Peyer's patch (tissue), 4 donors: Measurements from ENCODE around the gene C1orf50. TPM values are rescaled to one million over a fixed set of nuclear protein-coding genes. Genes with fewer than 3 reads are reported as not detected.

ENCODE experiments used
- DNase-seq, 3 donors: peaks; one replicate each; pipeline ENCODE4 v3.0.0-alpha.2; 2017 to 2019
- H3K27ac ChIP-seq, 4 donors: fragments of 200-600 bp; sonication (generic); one replicate each; pipeline ENCODE4 v1.5.1; 2016 to 2019
- H3K27me3 ChIP-seq, 2 donors: fragments of 200-600 bp; sonication (generic); one replicate each; pipeline ENCODE4 v1.5.1; 2019
- H3K36me3 ChIP-seq, 3 donors: fragments of 200-600 bp; sonication (generic); one replicate each; pipeline ENCODE4 v1.5.1; 2016 to 2019
- H3K4me1 ChIP-seq, 4 donors: fragments of 200-600 bp; sonication (generic); one replicate each; pipeline ENCODE4 v1.5.1; 2016 to 2019
- H3K4me3 ChIP-seq, 4 donors: fragments of 200-600 bp; sonication (generic); 1 replicate in 3 of 4; 2 replicates in 1 of 4; pipeline ENCODE4 v1.5.1; 2016 to 2019; ENCODE audit warnings: mild to moderate bottlenecking in 1 of 4
- H3K9me3 ChIP-seq, 4 donors: fragments of 200-600 bp; sonication (generic); one replicate each; pipeline ENCODE4 v1.5.1; 2016 to 2019; ENCODE audit warnings: mild to moderate bottlenecking in 1 of 4
- CTCF ChIP-seq, 6 experiments: fragments of 450-650 bp in 4 of 6; fragments of 200-600 bp in 2 of 6; sonication (generic) in 1 of 6; IDR thresholded peaks; one replicate each; pipeline ENCODE4 v1.5.1; 2017 to 2019; ENCODE audit warnings: antibody characterized with exemption in 6 of 6, mild to moderate bottlenecking in 3 of 6, moderate library complexity in 1 of 6
- POLR2A ChIP-seq, 2 donors: fragments of 450-650 bp; IDR thresholded peaks; one replicate each; pipeline ENCODE4 v1.5.1; 2017; ENCODE audit warnings: antibody characterized with exemption in 2 of 2, mild to moderate bottlenecking in 2 of 2, moderate library complexity in 2 of 2
- total RNA-seq, 4 donors: library from RNA; depleted of rRNA; stranded (reverse); fragments of >200 nt; gene quantifications; one replicate each; pipeline ENCODE4 v1.1.0, GENCODE V29; 2016

C1orf50 gene
- total RNA-seq, 4 donors from 2014 or later: 1.7 to 11.6 (median 4.4) TPM

GRCh38 chr1:42822800-42823392 lies 55.8 kb downstream of the C1orf50 start:
- Histone ChIP-seq H3K27me3 (no peaks in the 10 kb centered on the region), H3K9me3 (no peaks in the 10 kb centered on the region), H3K4me1 (no peaks in the 10 kb centered on the region), H3K36me3 (no peaks in the 10 kb centered on the region), H3K4me3 (no peak overlapping the region), H3K27ac (no peak overlapping the region)
- no peak for DNase-seq
- TF ChIP-seq POLR2A (IDR thresholded peaks at IDR 0.05) (no peak), CTCF (IDR thresholded peaks at IDR 0.05) (no peak)

- Histone ChIP-seq H3K27me3 (no peaks in the 10 kb centered on the region), H3K36me3 (no peaks in the 10 kb centered on the region), H3K9me3 (no peaks in the 10 kb centered on the region), H3K27ac (no peak overlapping the region), H3K4me3 (no peak overlapping the region), H3K4me1 (no peaks in the 10 kb centered on the region)
- DNase-seq: no peak
- TF ChIP-seq CTCF (IDR thresholded peaks at IDR 0.05): no peak
- no peak for TF ChIP-seq POLR2A (IDR thresholded peaks at IDR 0.05)
These were observed 57.5 kb downstream of the C1orf50 start for GRCh38 chr1:42824481-42825035.

GRCh38 chr1:42825036-42825851 lies 58.2 kb downstream of the C1orf50 start:
- Histone ChIP-seq H3K4me1 (no peaks in the 10 kb centered on the region), H3K27ac (no peak overlapping the region), H3K4me3 (no peak overlapping the region), H3K36me3 (no peaks in the 10 kb centered on the region), H3K9me3 (no peaks in the 10 kb centered on the region), H3K27me3 (no peaks in the 10 kb centered on the region)
- no peak for DNase-seq
- TF ChIP-seq CTCF (IDR thresholded peaks at IDR 0.05) (no peak), POLR2A (IDR thresholded peaks at IDR 0.05) (no peak)

Other genes with a start within 250 kb of the C1orf50 start
- 10 to 100 TPM; 15.1 to 41.7 (median 26.1) TPM for gene PPIH, start 108.8 kb upstream of the C1orf50 start, total RNA-seq
- gene YBX1, start 84.8 kb upstream of the C1orf50 start, total RNA-seq: 100 to 1,000 TPM; 236 to 470 (median 287) TPM
- not detected for gene CLDN19, start 27.0 kb upstream of the C1orf50 start, total RNA-seq
- 100 to 1,000 TPM in 1 of 4 donors, 10 to 100 TPM in 3; 19.4 to 151 (median 27.9) TPM for gene P3H1, start 221 bp upstream of the C1orf50 start, total RNA-seq
- gene TMEM269, start 17.7 kb downstream of the C1orf50 start, total RNA-seq: not detected
- gene ERMAP, start 49.9 kb downstream of the C1orf50 start, total RNA-seq: 10 to 100 TPM; 11.2 to 15.3 (median 13.6) TPM
- 10 to 100 TPM in 3 of 4 donors, not detected in 1; 12.2 to 16.8 (median 16.6) TPM for gene SVBP, start 50.1 kb downstream of the C1orf50 start, total RNA-seq
- 10 to 100 TPM in 3 of 4 donors, 1 to 10 TPM in 1; 3.3 to 19.0 (median 10.8) TPM for gene ZNF691, start 79.4 kb downstream of the C1orf50 start, total RNA-seq
- 10 to 100 TPM; 15.7 to 35.7 (median 32.3) TPM for gene SLC2A1, start 191.6 kb downstream of the C1orf50 start, total RNA-seq